ENCODE measurements around the gene NES.
A peak's percentile ranks its signal among the peaks of the same experiment; 100 is the strongest.

The NES gene

DNA sequence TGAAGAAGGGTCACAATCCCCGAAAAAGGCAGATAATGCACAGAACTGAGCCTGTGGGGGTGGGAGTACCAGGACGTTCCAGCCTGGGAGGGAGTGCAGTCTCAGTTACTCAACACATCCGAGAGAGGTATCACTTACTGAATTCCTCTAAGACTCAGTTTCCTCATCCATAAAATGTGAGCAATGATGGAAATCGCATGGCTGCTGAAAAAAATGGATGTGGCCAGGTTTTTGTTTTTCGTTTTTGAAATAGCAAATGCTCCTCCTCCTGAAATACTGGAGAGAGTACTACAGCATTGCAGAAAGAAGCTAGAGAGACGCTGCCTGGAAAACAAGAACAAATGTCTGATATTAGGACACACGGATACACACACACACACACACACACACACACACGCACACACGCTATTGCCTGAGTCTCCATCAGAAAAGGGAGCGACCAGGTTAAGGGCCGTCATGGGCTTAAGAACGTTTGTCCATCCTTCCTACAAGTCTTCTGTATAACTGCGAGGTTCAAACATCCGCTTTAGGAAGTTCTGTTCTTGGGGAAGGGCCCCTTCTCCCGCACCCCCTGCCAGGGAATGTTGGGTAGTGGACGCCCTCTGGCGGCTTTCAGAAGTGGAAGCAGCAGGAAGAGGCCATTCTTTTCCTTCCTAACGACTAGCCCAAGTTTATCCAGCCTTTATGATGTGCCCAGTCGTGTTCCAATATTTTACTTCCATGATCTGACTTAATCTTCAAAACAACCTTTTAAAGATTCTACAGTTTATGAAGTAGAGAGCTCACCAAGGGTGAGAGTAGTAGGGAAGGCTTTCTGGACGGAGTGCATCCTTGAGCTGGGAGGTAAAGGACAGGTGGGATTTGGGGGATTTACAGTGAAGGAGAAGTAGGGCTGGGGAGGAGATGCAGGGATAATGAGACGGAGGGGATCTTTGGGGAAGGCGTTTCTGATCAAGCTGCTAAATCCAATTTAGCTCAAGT is 699 bp upstream of the NES start:
- peak; percentile 55 for DNase-seq

GRCh38 chr1:156676114-156676819 is 940 bp downstream of the NES start:
- no peak for DNase-seq

DNA sequence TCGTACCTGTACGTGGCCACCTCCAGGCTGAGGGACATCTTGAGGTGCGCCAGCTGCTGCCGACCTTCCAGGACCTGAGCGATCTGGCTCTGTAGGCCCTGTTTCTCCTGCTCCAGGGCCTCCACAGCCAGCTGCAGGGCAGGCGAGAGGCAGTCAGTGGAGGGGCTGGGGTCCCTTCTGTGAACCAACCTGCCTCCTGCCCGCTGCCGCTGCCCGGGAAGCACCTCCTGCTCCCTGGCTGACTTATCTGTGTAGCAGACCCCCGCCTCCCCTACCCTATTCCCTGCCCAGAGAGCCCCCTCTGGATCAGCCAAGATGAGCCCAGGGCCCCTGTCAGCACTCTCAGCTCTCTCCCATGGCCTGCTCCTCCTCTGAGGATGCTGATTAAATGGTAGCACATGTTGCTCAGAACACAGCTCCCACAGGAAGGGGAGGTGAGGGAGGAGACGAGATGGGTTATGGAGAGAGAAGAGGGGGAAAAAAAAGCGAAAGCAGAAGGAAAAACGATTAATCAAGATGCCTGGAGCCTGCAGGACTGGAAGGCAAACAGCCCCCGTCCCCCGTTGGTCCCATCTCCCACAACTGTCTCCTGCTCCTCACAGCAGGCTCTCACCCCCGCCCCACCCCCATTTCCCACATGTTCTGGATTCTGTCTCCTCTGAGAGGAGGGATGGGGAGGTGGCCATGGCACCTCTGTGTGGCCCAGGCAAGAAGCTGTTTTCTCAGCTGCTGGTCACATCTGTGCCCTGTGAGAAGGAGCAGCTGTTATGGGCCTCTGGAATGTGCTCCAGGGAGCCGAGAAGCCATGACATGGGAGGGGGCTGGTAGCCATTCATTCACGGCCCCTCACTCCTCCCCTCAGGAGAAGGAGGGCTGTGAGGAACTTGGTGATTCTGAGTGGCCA is 1.7 kb downstream of the NES start:
- no peak for DNase-seq

DNA sequence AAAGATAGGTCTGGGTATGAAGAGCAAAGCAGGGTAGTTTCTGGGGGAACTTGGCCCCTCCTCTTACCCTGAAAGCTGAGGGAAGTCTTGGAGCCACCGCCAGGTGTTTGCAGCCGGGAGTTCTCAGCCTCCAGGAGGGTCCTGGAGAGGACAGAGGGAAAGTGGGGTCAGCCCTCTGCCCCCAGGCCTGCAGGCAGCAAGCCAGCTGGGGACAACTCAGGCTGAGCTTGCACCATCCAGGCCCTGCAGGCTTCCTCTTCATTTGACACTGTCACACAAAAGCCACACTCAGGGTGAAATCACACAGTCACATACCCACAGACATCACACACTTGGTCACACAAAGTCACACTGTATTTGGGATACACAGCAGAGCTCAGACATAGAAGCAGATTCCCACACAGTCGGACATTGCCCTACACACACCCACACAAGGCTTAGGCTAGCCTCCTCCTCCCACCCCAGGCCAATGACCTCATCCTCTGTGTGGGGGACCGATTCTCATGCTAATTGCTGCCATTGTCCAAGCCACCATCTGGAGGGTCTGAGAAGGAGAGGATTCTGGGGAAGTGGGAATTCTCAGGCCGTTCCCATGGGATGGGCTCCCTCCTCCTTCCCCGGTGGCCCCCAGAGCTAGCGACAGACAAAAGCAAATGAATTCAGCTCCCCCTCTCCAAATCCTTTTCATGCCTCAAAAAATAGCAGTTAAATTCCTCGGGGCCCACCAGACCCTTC is 3.7 kb downstream of the NES start:
- no peak for DNase-seq

GRCh38 chr1:156671804-156672203 is 5.4 kb downstream of the NES start:
- no peak for DNase-seq

DNA sequence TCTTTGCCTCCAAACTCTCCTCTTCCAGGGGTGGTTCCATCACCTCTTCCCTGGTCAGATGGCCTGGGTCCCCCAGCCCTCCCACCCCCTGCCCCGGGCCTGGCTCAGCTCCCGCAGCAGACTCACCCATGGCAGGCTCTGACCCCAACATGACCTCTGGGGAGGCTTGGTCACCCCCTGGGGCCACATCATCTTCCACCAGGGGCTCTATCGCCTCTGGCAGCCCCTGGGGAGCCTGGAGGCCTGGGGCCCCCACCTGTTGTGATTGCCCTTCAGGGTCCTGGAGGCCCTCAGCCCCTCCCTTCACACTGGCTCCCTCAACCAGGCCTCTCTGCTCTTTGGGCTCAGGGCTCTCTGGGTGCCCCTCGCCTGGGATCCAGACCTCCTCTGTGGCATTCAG is 6.4 kb downstream of the NES start:
- no peak for DNase-seq

DNA sequence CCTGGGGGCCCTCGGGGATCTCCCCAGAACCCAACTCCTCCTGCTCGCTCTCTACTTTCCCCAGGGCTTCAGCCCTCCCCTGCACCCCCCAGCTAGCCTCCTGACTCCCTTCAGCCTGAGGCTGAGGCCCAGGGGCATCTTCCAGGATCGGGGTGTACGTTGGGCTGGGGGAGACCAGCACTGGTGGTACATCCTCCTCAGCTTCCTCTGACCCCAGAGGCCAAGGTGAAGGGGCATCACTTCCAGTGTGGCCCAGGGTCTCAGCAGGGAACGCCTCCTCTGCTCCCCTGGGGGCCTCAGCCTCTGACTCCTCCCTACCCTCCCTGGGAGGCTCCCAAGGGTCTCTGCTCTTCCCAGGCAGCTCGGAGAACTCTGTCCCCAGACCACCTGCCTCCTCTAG is 6.8 kb downstream of the NES start:
- no peak for DNase-seq

- DNase-seq, result no peak
Observed at GRCh38 chr1:156669794-156670193, 7.4 kb downstream of the NES start.

DNA sequence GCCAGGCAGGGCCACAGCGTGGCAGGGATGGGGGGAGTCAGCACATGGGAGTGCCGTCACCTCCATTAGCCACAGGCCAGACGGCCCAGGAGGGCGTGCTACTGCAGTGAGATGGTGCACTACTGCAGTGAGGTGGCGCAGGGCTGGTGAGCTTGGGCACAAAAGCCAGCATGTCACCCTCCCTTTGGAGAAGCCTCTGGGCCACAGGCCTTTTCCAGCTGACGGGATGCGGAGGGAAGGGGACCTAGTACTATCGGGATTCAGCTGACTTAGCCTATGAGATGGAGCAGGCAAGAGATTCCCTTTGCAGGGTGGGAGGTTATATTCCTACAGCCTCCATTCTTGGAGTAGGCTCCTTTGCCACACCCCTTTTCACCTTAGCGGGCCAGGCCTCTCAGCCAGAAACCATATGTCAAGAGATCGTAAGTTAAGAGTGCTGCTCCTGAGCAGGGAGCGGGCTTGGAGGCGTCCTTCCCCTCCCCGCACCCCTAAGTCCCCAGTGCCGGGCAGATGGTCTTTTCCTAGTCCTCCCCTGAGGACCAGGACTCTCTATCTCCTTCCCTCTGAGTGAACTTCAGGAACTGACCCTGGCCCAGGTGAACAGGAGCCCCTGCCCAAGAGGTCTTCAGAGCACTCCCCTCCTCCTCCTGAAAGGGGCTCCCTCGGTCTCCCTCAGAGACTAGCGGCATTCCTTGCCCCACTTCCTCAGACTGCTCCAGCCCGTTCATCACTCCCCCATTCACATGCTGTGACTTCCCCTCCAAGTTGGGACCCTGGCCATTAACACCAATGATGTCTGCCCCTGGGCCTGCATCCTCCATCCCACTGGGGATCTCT is 8.2 kb downstream of the NES start:
- no peak for DNase-seq

DNA sequence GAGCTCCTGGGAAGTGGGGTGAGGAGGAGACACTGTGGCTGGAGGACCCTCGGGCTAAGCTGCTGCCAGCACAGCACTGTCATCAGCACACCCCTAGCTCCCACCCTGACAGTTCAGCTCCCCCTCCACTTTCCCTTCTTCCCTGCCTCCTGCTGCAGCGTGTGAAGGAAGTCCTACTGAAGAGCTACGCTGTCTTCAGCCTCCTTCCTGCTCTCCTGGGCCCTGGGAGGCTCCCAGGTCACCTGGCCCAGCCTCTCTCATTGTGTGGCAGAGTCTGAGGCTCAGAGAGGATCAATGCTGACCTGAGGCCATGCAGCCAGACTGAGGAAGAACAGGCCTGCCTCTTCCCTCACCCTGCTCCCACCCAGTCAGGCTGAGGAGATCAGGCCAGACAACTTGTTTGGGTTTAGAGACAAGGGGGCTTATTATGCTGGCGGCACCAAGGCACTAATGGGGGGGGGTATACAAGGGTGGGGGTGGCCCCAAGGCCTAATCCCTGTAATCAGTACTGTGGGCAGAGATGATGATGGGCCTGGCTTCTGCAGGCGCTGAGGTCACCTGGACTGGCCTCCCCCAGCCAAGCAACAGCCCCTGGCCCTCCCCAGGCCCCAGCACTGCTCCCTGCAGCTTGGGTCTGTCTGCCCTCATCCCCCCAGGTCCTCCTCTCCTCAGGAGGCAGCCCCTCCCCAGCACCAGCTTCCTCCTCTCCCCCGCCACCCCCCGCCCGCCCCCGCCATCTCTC is 9.1 kb downstream of the NES start:
- DNase-seq, result no peak

DNA sequence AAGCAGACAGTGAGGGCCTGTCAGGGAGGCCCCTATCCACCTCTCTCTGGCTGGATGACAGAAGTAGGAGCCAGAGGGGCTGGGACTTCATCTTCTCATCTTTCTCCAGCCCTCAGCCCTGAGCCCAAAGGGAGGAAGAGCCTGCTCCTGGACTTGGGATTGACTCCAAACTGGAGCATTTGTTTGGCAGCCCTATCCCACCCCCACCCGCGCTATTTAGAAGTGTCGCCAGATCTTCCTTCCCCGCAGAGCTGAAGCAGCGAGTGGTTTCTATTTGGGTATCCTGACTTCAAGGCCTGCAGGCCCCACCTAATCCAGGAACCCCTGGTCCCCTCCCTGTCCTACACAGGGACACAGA is 9.6 kb downstream of the NES start:
- DNase-seq, result no peak

GRCh38 chr1:156666862-156667609 is 10.2 kb downstream of the NES start:
- no peak for DNase-seq

DNA sequence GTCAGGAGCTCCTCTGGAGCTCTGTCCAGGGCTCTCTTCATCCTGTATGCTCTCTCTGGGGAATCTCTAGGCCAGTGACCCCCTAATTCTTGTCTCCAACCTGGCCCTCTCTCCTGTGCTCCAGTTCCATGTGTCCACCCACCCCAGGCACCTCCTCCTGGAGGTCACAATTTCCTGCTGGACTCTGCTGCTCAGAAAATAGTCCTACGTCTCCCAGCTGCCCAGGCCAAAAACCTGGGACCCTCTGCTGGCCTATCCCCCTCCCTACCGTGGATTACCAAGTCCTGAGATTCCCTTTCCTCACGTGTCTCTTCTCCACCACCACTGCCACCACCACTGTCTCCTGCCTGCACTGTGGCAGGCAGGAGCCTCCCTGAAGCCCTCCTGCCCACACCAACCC is 11.7 kb downstream of the NES start:
- DNase-seq, result no peak

- DNase-seq, result no peak
Observed at GRCh38 chr1:156664767-156665411, 12.3 kb downstream of the NES start.

DNA sequence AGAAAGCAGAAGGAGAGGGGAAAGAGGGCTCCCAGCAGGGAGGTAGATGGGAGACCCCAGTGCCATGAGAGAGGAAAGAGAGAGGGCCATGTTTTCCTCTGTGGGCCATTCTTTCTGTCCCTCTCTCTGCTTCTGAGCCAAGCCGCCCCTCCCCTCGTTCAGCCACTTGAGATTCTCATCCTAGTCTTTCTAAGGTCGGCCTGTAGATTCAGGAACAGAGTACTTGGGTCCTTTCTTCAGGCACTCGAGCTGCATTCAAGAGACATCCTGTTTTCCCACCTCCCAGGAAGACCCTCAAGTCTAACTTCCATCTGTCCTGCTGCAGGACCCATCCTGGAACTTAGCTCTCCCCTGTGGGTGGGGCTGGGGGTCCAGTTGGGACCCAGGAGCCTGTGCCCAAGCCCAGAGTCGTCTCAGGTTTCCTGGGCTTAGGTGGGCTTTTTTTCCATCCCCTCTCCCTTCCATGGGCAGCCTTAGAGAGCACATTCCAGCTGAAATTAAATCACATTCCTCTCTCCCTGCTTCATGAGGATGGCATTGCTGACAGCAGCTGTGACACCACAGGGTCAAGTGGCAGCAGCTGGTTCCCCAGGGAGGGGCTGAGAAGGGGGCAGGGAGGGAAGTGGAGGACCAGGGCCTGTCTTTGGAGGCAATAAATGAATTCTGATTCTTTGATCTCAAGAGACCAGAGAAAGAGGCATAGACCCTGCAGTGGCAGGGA is 13.0 kb downstream of the NES start:
- DNase-seq, result no peak

GRCh38 chr1:156663178-156663577 is 14.0 kb downstream of the NES start:
- DNase-seq, result no peak

DNA sequence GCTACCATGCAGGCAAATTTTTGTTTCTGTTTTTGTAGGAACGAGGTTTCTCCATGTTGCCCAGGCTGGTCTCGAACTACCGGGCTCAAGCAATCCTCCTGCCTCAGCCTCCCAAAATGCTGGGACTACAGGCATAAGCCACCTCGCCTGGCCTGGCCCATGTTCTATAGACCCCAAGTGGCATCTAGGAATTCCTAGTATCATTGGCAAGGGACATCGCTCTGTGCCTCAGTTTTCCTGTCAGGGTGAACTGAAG is 14.5 kb downstream of the NES start:
- no peak for DNase-seq

- DNase-seq, result no peak
Observed at GRCh38 chr1:156662005-156662799, 15.0 kb downstream of the NES start.
